NCI-H524 treated with DMSO at 0.1 percent for 48 hours (cell line): ENCODE measurements around the gene CDIP1.

Experiments
- DNase-seq: peaks from one replicate; lab custom pipeline; 2025; lab: John Stamatoyannopoulos, UW

CDIP1 gene

GRCh38 chr16:4514606-4515005 is 24.0 kb downstream of the CDIP1 start:
- no peak for DNase-seq

- no peak for DNase-seq
Observed at GRCh38 chr16:4513881-4514280, 24.7 kb downstream of the CDIP1 start.

GRCh38 chr16:4513086-4513860 is 25.3 kb downstream of the CDIP1 start:
- no peak for DNase-seq

- no peak for DNase-seq
Observed at GRCh38 chr16:4512473-4512872, 26.1 kb downstream of the CDIP1 start.

- peak; percentile 58 for DNase-seq
Observed at GRCh38 chr16:4511441-4512082, 27.0 kb downstream of the CDIP1 start.

- no peak for DNase-seq
Observed at GRCh38 chr16:4510747-4511426, 27.7 kb downstream of the CDIP1 start.

- no peak for DNase-seq
Observed at GRCh38 chr16:4510131-4510530, 28.4 kb downstream of the CDIP1 start.

GRCh38 chr16:4509420-4509819 is 29.2 kb downstream of the CDIP1 start:
- no peak for DNase-seq

- DNase-seq: no peak
Observed at GRCh38 chr16:4508806-4509205, 29.8 kb downstream of the CDIP1 start.

GRCh38 chr16:4507588-4508345 is 30.8 kb downstream of the CDIP1 start:
- no peak for DNase-seq

GRCh38 chr16:4506450-4506849 is 32.1 kb downstream of the CDIP1 start:
- DNase-seq: no peak

GRCh38 chr16:4505356-4506147 is 33.0 kb downstream of the CDIP1 start:
- no peak for DNase-seq

- no peak for DNase-seq
Observed at GRCh38 chr16:4501071-4501478, 37.5 kb downstream of the CDIP1 start.

GRCh38 chr16:4500272-4500671 is 38.3 kb downstream of the CDIP1 start:
- DNase-seq: no peak

- DNase-seq: no peak
Observed at GRCh38 chr16:4499196-4499555, 39.4 kb downstream of the CDIP1 start.

GRCh38 chr16:4498546-4499195 is 39.9 kb downstream of the CDIP1 start:
- no peak for DNase-seq

GRCh38 chr16:4496305-4496704 is 42.3 kb downstream of the CDIP1 start:
- no peak for DNase-seq

GRCh38 chr16:4495766-4496165 is 42.8 kb downstream of the CDIP1 start:
- DNase-seq: no peak

- no peak for DNase-seq
Observed at GRCh38 chr16:4494746-4495490, 43.7 kb downstream of the CDIP1 start.

- DNase-seq: no peak
Observed at GRCh38 chr16:4491898-4492297, 46.7 kb downstream of the CDIP1 start.
